ENCODE measurements around the gene CDO1. TPM values are rescaled to one million over a fixed set of nuclear protein-coding genes. Genes with fewer than 3 reads are reported as not detected.

The CDO1 gene
- total and polyA plus RNA-seq, 9 of the 15 experiments (the other 6 are each of a cell fraction or from before 2014, with no cell fraction given) = 0.16 to 0.22 TPM; not detected in 7

DNA sequence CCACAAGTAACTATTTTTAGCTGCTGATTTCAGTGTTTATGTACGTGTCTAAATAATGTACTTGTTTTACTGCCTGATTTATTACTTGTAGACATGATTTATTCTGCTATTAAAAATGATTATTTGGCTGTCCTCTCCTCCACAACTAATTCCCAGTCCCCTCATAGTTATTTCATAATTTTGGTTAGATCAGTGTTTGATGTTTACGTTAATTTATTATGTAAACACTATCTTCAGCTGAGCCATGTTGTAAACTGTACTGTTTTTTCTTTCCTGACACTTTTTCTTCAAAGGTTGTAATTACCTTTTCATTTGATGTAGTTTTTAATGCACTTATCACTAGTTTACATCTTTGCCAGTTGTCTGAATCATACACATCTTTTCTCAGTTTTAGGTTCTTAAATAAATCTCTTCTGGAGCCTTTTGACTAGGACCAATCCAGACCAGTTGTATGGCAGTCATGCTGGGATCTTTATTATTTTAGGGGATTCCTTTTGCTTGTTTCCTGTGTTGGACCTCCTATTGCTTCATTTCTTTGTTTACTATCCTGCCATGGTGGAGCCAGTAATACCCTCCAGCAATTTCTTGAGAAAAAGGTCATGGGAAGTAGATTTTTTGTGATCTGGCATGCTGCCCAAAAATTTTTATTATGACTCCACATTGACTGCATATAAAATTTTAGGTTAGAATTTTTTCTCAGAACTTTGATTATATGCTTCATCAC, 41.3 kb upstream of the CDO1 start:
- H4K20me1 ChIP-seq (replicated peaks; ENCODE audit: control insufficient read depth, insufficient read depth, low read length) = no peaks in the 10 kb centered on the region
- BruUV-seq (replicated peaks) = no TSS peak
- WGBS (ENCODE audit: insufficient coverage, low coverage, missing lambda C conversion rate) = 63% methylated on average over 2 of the region's 2 CpGs
- DNase-seq (ENCODE audit: extremely low read depth in 1 of 4, low spot score in 3 of 4) (no peak), ATAC-seq (no peak), FAIRE-seq (no peak)
- no peak overlapping the region for H3K4me3 ChIP-seq
- H3K9me1 ChIP-seq (ENCODE audit: control insufficient read depth, insufficient read depth, low read length) = no peaks in the 10 kb centered on the region
- in situ Hi-C loops (cut with MboI) (no loop called here), intact Hi-C loops (cut with micrococcal nuclease) (no loop called here)
- H3K9ac ChIP-seq (ENCODE audit: insufficient read depth in 1 of 2, low read depth in 2 of 2, low read length in 2 of 2) = no peak overlapping the region
- peaks cover 40% of the 10 kb centered on the region for H3K79me2 ChIP-seq (ENCODE audit: control insufficient read depth, insufficient read depth, low read length)
- H2AFZ ChIP-seq (ENCODE audit: low read depth, low read length) = no peak overlapping the region
- POLR2A ChIA-PET = interaction anchor here (1.0 to 1.3 kb wide), 2 partner anchors 11 to 12 kb away, joined by 3 to 4 read pairs; no protein-coding TSS in a partner anchor
- TF ChIP-seq MEIS2 (IDR thresholded peaks at IDR 0.05; ENCODE audit: partially characterized antibody) = peak; percentile 5
- TF ChIP-seq NFIC (IDR thresholded peaks at IDR 0.05) = peak; percentile 77
- TF ChIP-seq, protein P1, sequence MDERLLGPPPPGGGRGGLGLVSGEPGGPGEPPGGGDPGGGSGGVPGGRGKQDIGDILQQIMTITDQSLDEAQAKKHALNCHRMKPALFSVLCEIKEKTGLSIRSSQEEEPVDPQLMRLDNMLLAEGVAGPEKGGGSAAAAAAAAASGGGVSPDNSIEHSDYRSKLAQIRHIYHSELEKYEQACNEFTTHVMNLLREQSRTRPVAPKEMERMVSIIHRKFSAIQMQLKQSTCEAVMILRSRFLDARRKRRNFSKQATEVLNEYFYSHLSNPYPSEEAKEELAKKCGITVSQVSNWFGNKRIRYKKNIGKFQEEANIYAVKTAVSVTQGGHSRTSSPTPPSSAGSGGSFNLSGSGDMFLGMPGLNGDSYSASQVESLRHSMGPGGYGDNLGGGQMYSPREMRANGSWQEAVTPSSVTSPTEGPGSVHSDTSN (CRISPR knock-in tag; IDR thresholded peaks at IDR 0.05; ENCODE audit: low read depth) = no peak
- TF ChIP-seq, protein P1 (tag; conservative IDR thresholded peaks at IDR 0.05; ENCODE audit: low read depth) = 0 out of 2 replicates have a peak, but pooled peaks have one; percentile 26
- peak; percentile 52 for TF ChIP-seq NFIX (CRISPR knock-in tag; IDR thresholded peaks at IDR 0.05; ENCODE audit: low read depth)
- TF ChIP-seq PYGO2 (tag; IDR thresholded peaks at IDR 0.05) = no peak
- TF ChIP-seq SRF (CRISPR knock-in tag; IDR thresholded peaks at IDR 0.05) = no peak
- TF ChIP-seq JUNB (CRISPR knock-in tag; conservative IDR thresholded peaks at IDR 0.05) = no peak
- TF ChIP-seq, protein P2, sequence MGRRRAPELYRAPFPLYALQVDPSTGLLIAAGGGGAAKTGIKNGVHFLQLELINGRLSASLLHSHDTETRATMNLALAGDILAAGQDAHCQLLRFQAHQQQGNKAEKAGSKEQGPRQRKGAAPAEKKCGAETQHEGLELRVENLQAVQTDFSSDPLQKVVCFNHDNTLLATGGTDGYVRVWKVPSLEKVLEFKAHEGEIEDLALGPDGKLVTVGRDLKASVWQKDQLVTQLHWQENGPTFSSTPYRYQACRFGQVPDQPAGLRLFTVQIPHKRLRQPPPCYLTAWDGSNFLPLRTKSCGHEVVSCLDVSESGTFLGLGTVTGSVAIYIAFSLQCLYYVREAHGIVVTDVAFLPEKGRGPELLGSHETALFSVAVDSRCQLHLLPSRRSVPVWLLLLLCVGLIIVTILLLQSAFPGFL (CRISPR knock-in tag; IDR thresholded peaks at IDR 0.05) = no peak
- H3K4me2 ChIP-seq (ENCODE audit: insufficient read depth, low read length) = no peak overlapping the region
- no peaks in the 10 kb centered on the region for H3K4me1 ChIP-seq (replicated peaks in 1 of 2; ENCODE audit: control insufficient read depth in 2 of 2, insufficient read depth in 2 of 2, low read length in 2 of 2)
- H3K9me3 ChIP-seq (replicated peaks; ENCODE audit: control insufficient read depth, insufficient read depth, low read depth, low read length) = 0 out of 2 replicates have a peak, but pooled peaks cover 2% of the 10 kb centered on the region
- CTCF ChIA-PET (ENCODE audit: low intra/inter-chr PET ratio) = no interaction called here
- no peak overlapping the region for H3K27ac ChIP-seq (ENCODE audit: extremely low read depth, low read depth, low read length)
- H3K27me3 ChIP-seq (ENCODE audit: control insufficient read depth in 2 of 2, insufficient read depth in 2 of 2, low read length in 2 of 2) = no peaks in the 10 kb centered on the region
- H3K36me3 ChIP-seq (ENCODE audit: control insufficient read depth, insufficient read depth, low read length) = no peaks in the 10 kb centered on the region
